WTC11 (cell line): ENCODE data around the gene MUC2. TPM values are rescaled to one million over a fixed set of nuclear protein-coding genes. Genes with fewer than 3 reads are reported as not detected.

ENCODE experiments used
- ATAC-seq: fragments of 200-7000 bp; cut with Tn5 transposase; 2 replicates; pipeline ENCODE4 v1.10.0; 2021; ENCODE audit warnings: mild to moderate bottlenecking, moderate library complexity
- CTCF ChIA-PET: fragments of 300-600 bp; sonication (Branson Sonifier 250); formaldehyde crosslinking; loops from one replicate; lab custom pipeline; 2021; ENCODE audit warnings: antibody characterized with exemption; lab: Charles Lee
- POLR2A ChIA-PET: fragments of 350-600 bp; sonication (Branson Sonifier 250); formaldehyde crosslinking; loops from one replicate; lab custom pipeline; 2021; ENCODE audit warnings: antibody characterized with exemption; lab: Charles Lee
- DNase-seq: peaks from one replicate; pipeline ENCODE4 v3.0.0; 2021; ENCODE audit warnings: low spot score
- H3K27ac Mint-ChIP-seq: 2 replicates; pipeline ENCODE4 v1.8.0; 2021; ENCODE audit warnings: mixed read lengths
- H3K27me3 Mint-ChIP-seq: 2 replicates; pipeline ENCODE4 v1.8.0; 2021; ENCODE audit warnings: low read depth, mild to moderate bottlenecking, moderate library complexity, mixed read lengths
- H3K36me3 Mint-ChIP-seq: 2 replicates; pipeline ENCODE4 v1.8.0; 2021; ENCODE audit warnings: mixed read lengths
- H3K4me1 Mint-ChIP-seq: 2 replicates; pipeline ENCODE4 v1.8.0; 2022; ENCODE audit warnings: mixed read lengths
- H3K4me3 Mint-ChIP-seq: 2 replicates; pipeline ENCODE4 v1.8.0; 2021; ENCODE audit warnings: mild to moderate bottlenecking, moderate library complexity, mixed read lengths
- H3K9me3 Mint-ChIP-seq: 2 replicates; pipeline ENCODE4 v1.8.0; 2021; ENCODE audit warnings: mixed read lengths
- AFF4 ChIP-seq: sonication (generic); formaldehyde crosslinking; IDR thresholded peaks from 2 replicates; pipeline ENCODE4 v1.8.1; 2023; ENCODE audit warnings: mild to moderate bottlenecking, missing genetic modification reagents, borderline replicate concordance
- ERG ChIP-seq: fragments of 250-450 bp; sonication (Bioruptor Pico); IDR thresholded peaks from 2 replicates; pipeline ENCODE4 v1.8.0; 2021; ENCODE audit warnings: mild to moderate bottlenecking
- NR2C2 ChIP-seq: sonication (generic); formaldehyde crosslinking; IDR thresholded peaks from 2 replicates; pipeline ENCODE4 v1.8.0; 2022; ENCODE audit warnings: mild to moderate bottlenecking, missing genetic modification reagents
- PRDM15 ChIP-seq: sonication (generic); formaldehyde crosslinking; IDR thresholded peaks from 2 replicates; pipeline ENCODE4 v1.8.0; 2022; ENCODE audit warnings: missing genetic modification reagents
- PRRX2 ChIP-seq: fragments of 250-450 bp; sonication (Bioruptor Pico); IDR thresholded peaks from 2 replicates; pipeline ENCODE4 v1.8.0; 2021; ENCODE audit warnings: mild to moderate bottlenecking
- TEAD1 ChIP-seq: sonication (generic); formaldehyde crosslinking; IDR thresholded peaks from 2 replicates; pipeline ENCODE4 v1.8.0; 2022; ENCODE audit warnings: mild to moderate bottlenecking, missing genetic modification reagents
- ZBTB43 ChIP-seq: sonication (generic); formaldehyde crosslinking; IDR thresholded peaks from 2 replicates; pipeline ENCODE4 v1.8.1; 2023; ENCODE audit warnings: mild to moderate bottlenecking, missing genetic modification reagents
- ZMAT4 ChIP-seq: fragments of 250-450 bp; sonication (Bioruptor Pico); IDR thresholded peaks from 2 replicates; pipeline ENCODE4 v1.9.0; 2021; ENCODE audit warnings: mild to moderate bottlenecking
- ZNF317 ChIP-seq: sonication (generic); formaldehyde crosslinking; IDR thresholded peaks from 2 replicates; pipeline ENCODE4 v1.8.1; 2023; ENCODE audit warnings: low read depth, mild to moderate bottlenecking, moderate library complexity, missing genetic modification reagents, borderline replicate concordance
- ZNF396 ChIP-seq: fragments of 250-450 bp; sonication (Bioruptor Pico); IDR thresholded peaks from 2 replicates; pipeline ENCODE4 v1.8.0; 2021; ENCODE audit warnings: mild to moderate bottlenecking, moderate library complexity, borderline replicate concordance
- ZSCAN18 ChIP-seq: fragments of 250-450 bp; sonication (Bioruptor Pico); IDR thresholded peaks from 2 replicates; pipeline ENCODE4 v2.1.2; 2022; ENCODE audit warnings: mild to moderate bottlenecking, moderate library complexity
- total RNA-seq: library from RNA; stranded (reverse); gene quantifications from 3 replicates; pipeline ENCODE4 v1.2.3, GENCODE V29; 2021

Gene MUC2
- total RNA-seq, 1 experiment from 2014 or later = 0.22 TPM

DNA sequence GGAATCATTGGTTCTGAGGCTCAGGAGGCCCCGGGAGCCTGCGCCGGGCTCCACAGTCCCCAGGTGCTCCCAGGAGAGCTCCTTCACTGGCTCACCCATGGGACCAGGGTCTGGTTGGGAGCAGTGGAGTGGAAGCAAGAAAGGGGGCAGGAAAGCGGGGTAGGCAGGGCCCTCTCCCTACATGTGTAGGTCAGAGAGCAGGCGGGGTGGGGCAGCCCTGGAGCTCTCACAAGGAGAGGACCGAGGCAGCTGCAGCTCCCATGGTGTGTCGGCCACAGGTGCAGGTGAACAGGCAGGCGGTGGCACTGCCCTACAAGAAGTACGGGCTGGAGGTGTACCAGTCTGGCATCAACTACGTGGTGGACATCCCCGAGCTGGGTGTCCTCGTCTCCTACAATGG lies 28.3 kb downstream of the MUC2 start:
- Mint-ChIP-seq H3K9me3 (peaks cover 6% of the 10 kb centered on the region), H3K4me3 (no peak overlapping the region), H3K36me3 (peaks cover 4% of the 10 kb centered on the region; the same call in 1 of the 2 replicates), H3K4me1 (no peaks in the 10 kb centered on the region), H3K27me3 (no peaks in the 10 kb centered on the region; the same call in 1 of the 2 replicates), H3K27ac (no peak overlapping the region)
- TF ChIP-seq ZNF317 (no peak), ERG (CRISPR knock-in tag) (no peak), PRRX2 (CRISPR knock-in tag) (no peak), ZMAT4 (CRISPR knock-in tag) (no peak)
- POLR2A ChIA-PET = no interaction called here
- ATAC-seq (no peak), DNase-seq (no peak)
- CTCF ChIA-PET = no interaction called here

- no peaks in the 10 kb centered on the region; the same call in 1 of the 2 replicates for H3K27me3 Mint-ChIP-seq
- no peak for DNase-seq
- POLR2A ChIA-PET = no interaction called here
- H3K9me3 Mint-ChIP-seq = peaks cover 6% of the 10 kb centered on the region
- H3K36me3 Mint-ChIP-seq = peaks cover 4% of the 10 kb centered on the region; the same call in 1 of the 2 replicates
- H3K4me1 Mint-ChIP-seq = no peaks in the 10 kb centered on the region
- TF ChIP-seq ZSCAN18 (CRISPR knock-in tag) = no peak
- no peak for TF ChIP-seq AFF4 (CRISPR knock-in tag)
- no peak for TF ChIP-seq TEAD1 (CRISPR knock-in tag)
- TF ChIP-seq ZBTB43 (CRISPR knock-in tag) = no peak
- no peak for TF ChIP-seq NR2C2 (CRISPR knock-in tag)
- no peak for TF ChIP-seq PRDM15 (CRISPR knock-in tag)
- no peak for TF ChIP-seq ZNF396 (CRISPR knock-in tag)
- no peak overlapping the region for H3K27ac Mint-ChIP-seq
- ATAC-seq = no peak
- CTCF ChIA-PET = interaction anchor here (0.9 to 1.5 kb wide), 2 partner anchors 11 to 52 kb away, joined by 4 read pairs; no protein-coding TSS in a partner anchor
- H3K4me3 Mint-ChIP-seq = no peak overlapping the region
Measured at GRCh38 chr11:1103401-1104360, 29.0 kb downstream of the MUC2 start.
